Ureter (tissue), 1 donor: ENCODE data around the gene DTX2. TPM values are rescaled to one million over a fixed set of nuclear protein-coding genes. Genes with fewer than 3 reads are reported as not detected.
"Not testable (repeated sequence)": the region's sequence is repeated elsewhere in the genome, so short reads cannot be mapped to it uniquely, and the experiment has no call there.

Experiments
- DNase-seq: peaks from one replicate; pipeline ENCODE4 v3.0.0-alpha.2; 2020; ENCODE audit warnings: low spot score
- total RNA-seq: library from RNA; stranded (reverse); gene quantifications from one replicate; pipeline ENCODE4 v1.2.4, GENCODE V29; 2023
- donor health status: DM: yes; HTN: yes; CAD: no.

DTX2 gene
- total RNA-seq, 1 donor from 2014 or later, result 67.8 TPM

- peak; percentile 47 for DNase-seq
Measured at GRCh38 chr7:76512941-76513816, 51.7 kb downstream of the DTX2 start.

- peak; percentile 43 for DNase-seq
Measured at GRCh38 chr7:76513817-76514799, 52.6 kb downstream of the DTX2 start.

GRCh38 chr7:76514926-76515771 lies 53.6 kb downstream of the DTX2 start:
- DNase-seq, result peak; percentile 38

- no peak for DNase-seq
Measured at GRCh38 chr7:76515999-76516443, 54.5 kb downstream of the DTX2 start.

GRCh38 chr7:76516932-76517331 lies 55.4 kb downstream of the DTX2 start:
- not testable (repeated sequence) for DNase-seq

- not testable (repeated sequence) for DNase-seq
Measured at GRCh38 chr7:76526183-76526582, 64.7 kb downstream of the DTX2 start.

GRCh38 chr7:76531643-76532042 lies 70.1 kb downstream of the DTX2 start:
- DNase-seq, result not testable (repeated sequence)

- not testable (repeated sequence) for DNase-seq
Measured at GRCh38 chr7:76543197-76543596, 81.7 kb downstream of the DTX2 start, which contains the start of gene SPDYE16. SPDYE16 (minus strand) TSS chr7:76543297; CDS start chr7:76541459, 1,838 bp downstream.

- peak; percentile 92 for DNase-seq
Measured at GRCh38 chr7:76549025-76549854, 87.7 kb downstream of the DTX2 start.

- DNase-seq, result not testable (repeated sequence)
Measured at GRCh38 chr7:76549855-76550248, 88.3 kb downstream of the DTX2 start.

- not testable (repeated sequence) for DNase-seq
Measured at GRCh38 chr7:76551992-76552391, 90.5 kb downstream of the DTX2 start.

Other genes with a start within 250 kb of the DTX2 start
- 1,074 TPM for gene HSPB1, start 159.0 kb upstream of the DTX2 start, total RNA-seq
- gene YWHAG, start 102.7 kb upstream of the DTX2 start, total RNA-seq, result 99.4 TPM
- gene SSC4D, start 52.0 kb upstream of the DTX2 start, total RNA-seq, result 0.70 TPM
- 23.3 TPM for gene ZP3, start 36.8 kb upstream of the DTX2 start, total RNA-seq
- 111 TPM for gene UPK3B, start 48.8 kb downstream of the DTX2 start, total RNA-seq
- gene SPDYE16, start 81.6 kb downstream of the DTX2 start, total RNA-seq, result 1.3 TPM
- gene POMZP3, start 165.6 kb downstream of the DTX2 start, total RNA-seq, result 23.7 TPM